ENCODE data around the gene TSPAN12.

GRCh38 chr7:120867932-120868331 lies 10.0 kb upstream of the TSPAN12 start:
- TF ChIP-seq, protein P1, sequence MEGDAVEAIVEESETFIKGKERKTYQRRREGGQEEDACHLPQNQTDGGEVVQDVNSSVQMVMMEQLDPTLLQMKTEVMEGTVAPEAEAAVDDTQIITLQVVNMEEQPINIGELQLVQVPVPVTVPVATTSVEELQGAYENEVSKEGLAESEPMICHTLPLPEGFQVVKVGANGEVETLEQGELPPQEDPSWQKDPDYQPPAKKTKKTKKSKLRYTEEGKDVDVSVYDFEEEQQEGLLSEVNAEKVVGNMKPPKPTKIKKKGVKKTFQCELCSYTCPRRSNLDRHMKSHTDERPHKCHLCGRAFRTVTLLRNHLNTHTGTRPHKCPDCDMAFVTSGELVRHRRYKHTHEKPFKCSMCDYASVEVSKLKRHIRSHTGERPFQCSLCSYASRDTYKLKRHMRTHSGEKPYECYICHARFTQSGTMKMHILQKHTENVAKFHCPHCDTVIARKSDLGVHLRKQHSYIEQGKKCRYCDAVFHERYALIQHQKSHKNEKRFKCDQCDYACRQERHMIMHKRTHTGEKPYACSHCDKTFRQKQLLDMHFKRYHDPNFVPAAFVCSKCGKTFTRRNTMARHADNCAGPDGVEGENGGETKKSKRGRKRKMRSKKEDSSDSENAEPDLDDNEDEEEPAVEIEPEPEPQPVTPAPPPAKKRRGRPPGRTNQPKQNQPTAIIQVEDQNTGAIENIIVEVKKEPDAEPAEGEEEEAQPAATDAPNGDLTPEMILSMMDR (IDR thresholded peaks at IDR 0.05; ENCODE audit: poor library complexity, severe bottlenecking), result no peak
- TF ChIP-seq EZH2 (IDR thresholded peaks at IDR 0.05; ENCODE audit: borderline replicate concordance, insufficient read depth, low read length, poor library complexity, severe bottlenecking), result no peak
- no peak for TF ChIP-seq POLR2AphosphoS5 (IDR thresholded peaks at IDR 0.05)
- TF ChIP-seq MXI1 (conservative IDR thresholded peaks at IDR 0.05; ENCODE audit: poor library complexity, severe bottlenecking), result no peak
- TF ChIP-seq RAD21 (conservative IDR thresholded peaks at IDR 0.05), result no peak
- TF ChIP-seq TAF1 (IDR thresholded peaks at IDR 0.05; ENCODE audit: low read depth), result no peak
